IMR-90 (cell line): ENCODE results near the gene TMPRSS6. TPM values are rescaled to one million over a fixed set of nuclear protein-coding genes. Genes with fewer than 3 reads are reported as not detected.

ENCODE experiments used
- ATAC-seq: fragments of 200-7000 bp; cut with Tn5 transposase; 2 replicates; pipeline ENCODE4 v1.9.1; 2020; ENCODE audit warnings: low read depth, mild to moderate bottlenecking, moderate library complexity
- BruUV-seq: library from RNA; stranded (reverse); fragments of 400-500 nt; replicated peaks from 2 replicates; lab custom pipeline; 2021; lab: Mats Ljungman, UMichigan
- CTCF ChIA-PET: fragments of 300-600 bp; formaldehyde crosslinking; extraction: SDS; loops from one replicate; lab custom pipeline; 2021; ENCODE audit warnings: antibody characterized with exemption; lab: Yijun Ruan, JAX
- POLR2A ChIA-PET: fragments of 300-600 bp; sonication (Branson Sonifier 250); formaldehyde crosslinking; loops from one replicate; lab custom pipeline; 2022; ENCODE audit warnings: antibody characterized with exemption; ENCODE audit not compliant: unreplicated experiment; lab: Charles Lee
- DNase-seq: peaks from one replicate; pipeline ENCODE4 v3.0.0; 2013
- H2AFZ ChIP-seq: replicated peaks from 2 replicates; pipeline ENCODE3; 2013; ENCODE audit warnings: low read length, mild to moderate bottlenecking; ENCODE audit not compliant: poor library complexity
- H2AK5ac ChIP-seq: 2 replicates; pipeline ENCODE4 v1.6.1; 2013; ENCODE audit warnings: low read depth, low read length, inconsistent platforms
- H2AK9ac ChIP-seq: replicated peaks from 2 replicates; pipeline ENCODE3; 2013; ENCODE audit warnings: mild to moderate bottlenecking, low read depth, low read length, moderate library complexity; ENCODE audit not compliant: poor library complexity
- H2BK120ac ChIP-seq: 2 replicates; pipeline ENCODE4 v1.6.1; 2013; ENCODE audit warnings: low read depth, low read length, inconsistent platforms
- H2BK15ac ChIP-seq: 3 replicates; pipeline ENCODE4 v1.6.1; 2013; ENCODE audit warnings: low read depth, low read length, inconsistent platforms
- H2BK20ac ChIP-seq: 2 replicates; pipeline ENCODE4 v1.6.1; 2013; ENCODE audit warnings: low read depth, mild to moderate bottlenecking, inconsistent platforms, low read length, moderate library complexity
- H2BK5ac ChIP-seq: 2 replicates; pipeline ENCODE4 v1.6.1; 2013; ENCODE audit warnings: mild to moderate bottlenecking, low read depth, low read length, inconsistent platforms; ENCODE audit not compliant: poor library complexity, severe bottlenecking
- H3K14ac ChIP-seq: replicated peaks from 2 replicates; pipeline ENCODE4 v1.6.1; 2013; ENCODE audit warnings: low read depth, low read length, inconsistent platforms
- H3K18ac ChIP-seq: 2 replicates; pipeline ENCODE4 v1.6.1; 2013; ENCODE audit warnings: low read depth, low read length, control low read depth
- H3K23ac ChIP-seq: 2 replicates; pipeline ENCODE4 v1.6.1; 2013; ENCODE audit warnings: low read depth, low read length, inconsistent platforms
- H3K27ac ChIP-seq: 2 replicates; pipeline ENCODE4 v1.5.1; 2013; ENCODE audit warnings: mild to moderate bottlenecking, control low read depth, low read length; ENCODE audit not compliant: insufficient read depth
- H3K27me3 ChIP-seq: 2 replicates; pipeline ENCODE4 v1.6.1; 2013; ENCODE audit warnings: low read length; ENCODE audit not compliant: control insufficient read depth, insufficient read depth
- H3K36me3 ChIP-seq: 2 replicates; pipeline ENCODE4 v1.6.1; 2013; ENCODE audit warnings: low read length, mixed read lengths; ENCODE audit not compliant: control insufficient read depth, insufficient read depth
- H3K4ac ChIP-seq: 2 replicates; pipeline ENCODE4 v1.6.1; 2013; ENCODE audit warnings: low read depth, low read length, inconsistent platforms
- H3K4me1 ChIP-seq: 2 replicates; pipeline ENCODE4 v1.6.1; 2013; ENCODE audit warnings: low read length, mixed read lengths; ENCODE audit not compliant: control insufficient read depth, insufficient read depth
- H3K4me2 ChIP-seq: 2 replicates; pipeline ENCODE4 v1.6.1; 2013; ENCODE audit warnings: low read depth, mild to moderate bottlenecking, control low read depth, low read length, moderate library complexity
- H3K4me3 ChIP-seq: 2 replicates; pipeline ENCODE4 v1.5.1; 2013; ENCODE audit warnings: low read depth, mild to moderate bottlenecking, control low read depth, low read length, moderate library complexity; ENCODE audit not compliant: insufficient read depth
- H3K56ac ChIP-seq: 2 replicates; pipeline ENCODE4 v1.6.1; 2013; ENCODE audit warnings: low read length, inconsistent platforms; ENCODE audit not compliant: insufficient read depth; ENCODE audit errors: extremely low read depth
- H3K79me1 ChIP-seq, 2 experiments: 2 replicates each; pipeline ENCODE4 v1.6.1; 2013; ENCODE audit warnings: low read length in 2 of 2, inconsistent platforms in 1 of 2, low read depth in 1 of 2
- H3K9ac ChIP-seq: 2 replicates; pipeline ENCODE4 v1.6.1; 2013; ENCODE audit warnings: low read depth, low read length, control low read depth
- H3K9me1 ChIP-seq: 2 replicates; pipeline ENCODE4 v1.6.1; 2013; ENCODE audit warnings: low read length, inconsistent platforms; ENCODE audit not compliant: insufficient read depth
- H3K9me3 ChIP-seq: 2 replicates; pipeline ENCODE4 v1.6.1; 2013; ENCODE audit warnings: low read length; ENCODE audit not compliant: control insufficient read depth, insufficient read depth
- H4K20me1 ChIP-seq: 2 replicates; pipeline ENCODE4 v1.6.1; 2013; ENCODE audit warnings: low read length, inconsistent platforms; ENCODE audit not compliant: insufficient read depth
- H4K5ac ChIP-seq: 2 replicates; pipeline ENCODE4 v1.6.1; 2013; ENCODE audit warnings: mild to moderate bottlenecking, low read depth, low read length, control low read depth
- H4K8ac ChIP-seq, 2 experiments: 2 replicates each; pipeline ENCODE4 v1.6.1; 2013; ENCODE audit warnings: low read depth in 2 of 2, low read length in 2 of 2, control low read depth in 1 of 2, inconsistent platforms in 1 of 2
- H4K91ac ChIP-seq: 2 replicates; pipeline ENCODE4 v1.6.1; 2013; ENCODE audit warnings: low read depth, low read length, inconsistent platforms; ENCODE audit not compliant: insufficient read depth
- BHLHE40 ChIP-seq: fragments of 150-350 bp; IDR thresholded peaks from 2 replicates; pipeline ENCODE4 v1.6.1; 2016; ENCODE audit warnings: mild to moderate bottlenecking, low read depth, low read length
- CEBPB ChIP-seq: IDR thresholded peaks from 2 replicates; pipeline ENCODE4 v1.6.1; 2012; ENCODE audit warnings: low read depth, low read length, improper control_type of control experiment
- CHD1 ChIP-seq: IDR thresholded peaks from 2 replicates; pipeline ENCODE4 v1.6.1; 2012; ENCODE audit warnings: low read depth, low read length, improper control_type of control experiment
- CTCF ChIP-seq: conservative IDR thresholded peaks from 2 replicates; pipeline ENCODE4 v1.5.1; 2012; ENCODE audit warnings: mild to moderate bottlenecking, low read depth, low read length, improper control_type of control experiment
- FOS ChIP-seq: fragments of 150-350 bp; IDR thresholded peaks from 2 replicates; pipeline ENCODE4 v1.6.1; 2016; ENCODE audit warnings: low read depth, low read length
- MAFK ChIP-seq: IDR thresholded peaks from 2 replicates; pipeline ENCODE4 v1.6.1; 2012; ENCODE audit warnings: low read depth, low read length, improper control_type of control experiment
- MAZ ChIP-seq: IDR thresholded peaks from 2 replicates; pipeline ENCODE4 v1.6.1; 2012; ENCODE audit warnings: low read depth, mild to moderate bottlenecking, low read length, improper control_type of control experiment, moderate library complexity, borderline replicate concordance
- MXI1 ChIP-seq: IDR thresholded peaks from 2 replicates; pipeline ENCODE4 v1.6.1; 2012; ENCODE audit warnings: low read depth, mild to moderate bottlenecking, low read length, moderate library complexity, borderline replicate concordance
- NFE2L2 ChIP-seq: fragments of 150-350 bp; IDR thresholded peaks from 2 replicates; pipeline ENCODE4 v1.6.1; 2016; ENCODE audit warnings: low read depth, mild to moderate bottlenecking, low read length
- POLR2A ChIP-seq: IDR thresholded peaks from 2 replicates; pipeline ENCODE4 v1.6.1; 2012; ENCODE audit warnings: mild to moderate bottlenecking, low read depth, low read length
- RAD21 ChIP-seq: IDR thresholded peaks from 2 replicates; pipeline ENCODE4 v1.6.1; 2012; ENCODE audit warnings: low read length, improper control_type of control experiment
- RCOR1 ChIP-seq: IDR thresholded peaks from 2 replicates; pipeline ENCODE4 v1.6.1; 2012; ENCODE audit warnings: mild to moderate bottlenecking, low read length, improper control_type of control experiment; ENCODE audit not compliant: insufficient replicate concordance
- RFX5 ChIP-seq: IDR thresholded peaks from 2 replicates; pipeline ENCODE4 v1.8.0; 2012; ENCODE audit warnings: low read depth, mild to moderate bottlenecking, low read length, moderate library complexity
- WGBS, 2 experiments: methylation state at CpG; one replicate each; pipeline versions ENCODE4 v1.1.5 to v1.1.7; 2013; ENCODE audit warnings: missing lambda C conversion rate in 2 of 2; ENCODE audit not compliant: insufficient read length in 1 of 2; ENCODE audit errors: extremely low coverage in 2 of 2; 5-methylcytosine and 5-hydroxymethylcytosine counted together
- dilution Hi-C: fragments of 300-500 bp; cut with HindIII; formaldehyde crosslinking; loops from one replicate; pipeline ENCODE4 v1.14.3; 2018; ENCODE audit warnings: low sequenced_read_pairs; ENCODE audit not compliant: unreplicated experiment
- in situ Hi-C: fragments of 300-500 bp; cut with MboI; formaldehyde crosslinking; loops from 3 replicates; pipeline ENCODE4 v1.14.3; 2019; ENCODE audit warnings: low sequenced_read_pairs, inconsistent platforms, mixed read lengths
- intact Hi-C: fragments of 100-400 bp; cut with micrococcal nuclease; formaldehyde crosslinking; loops from 2 replicates; pipeline ENCODE4 v1.10.0; 2022
- polyA plus RNA-seq, 3 experiments: library from polyadenylated mRNA; depleted of rRNA; stranded (reverse); fragments of >200 nt; gene quantifications; 2 replicates each; pipeline ENCODE4 v1.2.3, GENCODE V29; 2012; ENCODE audit warnings: low replicate concordance in 1 of 3
- total RNA-seq: library from RNA; depleted of rRNA; stranded (reverse); fragments of >200 nt; gene quantifications from 2 replicates; pipeline ENCODE4 v1.2.3, GENCODE V29; 2012
- TF ChIP-seq, protein P1 (sequence below): fragments of 150-350 bp; IDR thresholded peaks from 2 replicates; pipeline ENCODE4 v1.6.1; 2017; ENCODE audit warnings: mild to moderate bottlenecking, antibody characterized with exemption, low read length, low read depth
- TF ChIP-seq, protein P2 (sequence below): fragments of 150-350 bp; IDR thresholded peaks from 2 replicates; pipeline ENCODE4 v1.6.1; 2016; ENCODE audit warnings: low read depth, mild to moderate bottlenecking, low read length, moderate library complexity, borderline replicate concordance

Gene TMPRSS6
- total and polyA plus RNA-seq, 2 of the 4 experiments (the other 2 are of a cell fraction) = not detected

- peaks cover 50% of the 10 kb centered on the region for H3K27me3 ChIP-seq
- no peak overlapping the region for H2BK15ac ChIP-seq
- H2BK120ac ChIP-seq = no peak overlapping the region
- no peak overlapping the region for H4K91ac ChIP-seq
- H2BK5ac ChIP-seq = no peak overlapping the region
- no TSS peak for BruUV-seq
- no peak overlapping the region for H3K18ac ChIP-seq
- in situ Hi-C loops (no loop called here), dilution Hi-C loops (no loop called here), intact Hi-C loops (no loop called here)
- DNase-seq (no peak), ATAC-seq (no peak)
- no peak overlapping the region for H4K5ac ChIP-seq
- no peaks in the 10 kb centered on the region for H4K20me1 ChIP-seq
- H3K4me2 ChIP-seq = no peak overlapping the region
- CTCF ChIA-PET = no interaction called here
- no peaks in the 10 kb centered on the region for H3K79me1 ChIP-seq
- H2BK20ac ChIP-seq = no peak overlapping the region
- 58% methylated on average over 6 of the region's 18 CpGs; no CpG with 5 or more reads in 1 of the 2 experiments for WGBS, 2 experiments
- H3K56ac ChIP-seq = no peak overlapping the region
- H4K8ac ChIP-seq = no peak overlapping the region
- H2AFZ ChIP-seq = no peak overlapping the region
- H3K14ac ChIP-seq = no peak overlapping the region
- H3K4me3 ChIP-seq = no peak overlapping the region
- no peaks in the 10 kb centered on the region; the same call in 1 of the 2 replicates for H3K9me1 ChIP-seq
- POLR2A ChIA-PET = no interaction called here
- no peaks in the 10 kb centered on the region for H3K36me3 ChIP-seq
- H3K4ac ChIP-seq = no peak overlapping the region
- H3K23ac ChIP-seq = no peak overlapping the region
- H3K9ac ChIP-seq = no peak overlapping the region
- no peaks in the 10 kb centered on the region for H3K4me1 ChIP-seq
- no peak overlapping the region for H2AK5ac ChIP-seq
- H2AK9ac ChIP-seq = no peak overlapping the region
- H3K9me3 ChIP-seq = no peaks in the 10 kb centered on the region
- no peak overlapping the region for H3K27ac ChIP-seq
- no peak for TF ChIP-seq MAZ
- no peak for TF ChIP-seq RCOR1
- no peak for TF ChIP-seq MAFK
- no peak for TF ChIP-seq RAD21
- TF ChIP-seq, protein P1, sequence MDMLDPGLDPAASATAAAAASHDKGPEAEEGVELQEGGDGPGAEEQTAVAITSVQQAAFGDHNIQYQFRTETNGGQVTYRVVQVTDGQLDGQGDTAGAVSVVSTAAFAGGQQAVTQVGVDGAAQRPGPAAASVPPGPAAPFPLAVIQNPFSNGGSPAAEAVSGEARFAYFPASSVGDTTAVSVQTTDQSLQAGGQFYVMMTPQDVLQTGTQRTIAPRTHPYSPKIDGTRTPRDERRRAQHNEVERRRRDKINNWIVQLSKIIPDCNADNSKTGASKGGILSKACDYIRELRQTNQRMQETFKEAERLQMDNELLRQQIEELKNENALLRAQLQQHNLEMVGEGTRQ = no peak
- TF ChIP-seq CEBPB = no peak
- TF ChIP-seq MXI1 = no peak
- TF ChIP-seq NFE2L2 = no peak
- no peak for TF ChIP-seq CHD1
- TF ChIP-seq FOS = no peak
- TF ChIP-seq RFX5 = no peak
- TF ChIP-seq, protein P2, sequence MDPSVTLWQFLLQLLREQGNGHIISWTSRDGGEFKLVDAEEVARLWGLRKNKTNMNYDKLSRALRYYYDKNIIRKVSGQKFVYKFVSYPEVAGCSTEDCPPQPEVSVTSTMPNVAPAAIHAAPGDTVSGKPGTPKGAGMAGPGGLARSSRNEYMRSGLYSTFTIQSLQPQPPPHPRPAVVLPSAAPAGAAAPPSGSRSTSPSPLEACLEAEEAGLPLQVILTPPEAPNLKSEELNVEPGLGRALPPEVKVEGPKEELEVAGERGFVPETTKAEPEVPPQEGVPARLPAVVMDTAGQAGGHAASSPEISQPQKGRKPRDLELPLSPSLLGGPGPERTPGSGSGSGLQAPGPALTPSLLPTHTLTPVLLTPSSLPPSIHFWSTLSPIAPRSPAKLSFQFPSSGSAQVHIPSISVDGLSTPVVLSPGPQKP = no peak
- TF ChIP-seq POLR2A = no peak
- no peak for TF ChIP-seq BHLHE40
- TF ChIP-seq CTCF = no peak
These were observed 1.5 kb downstream of the TMPRSS6 start for GRCh38 chr22:37107816-37108621.
